SK-N-SH (cell line): ENCODE measurements around the gene MYD88. TPM values are rescaled to one million over a fixed set of nuclear protein-coding genes. Genes with fewer than 3 reads are reported as not detected.

ENCODE experiments used
- CTCF ChIA-PET: fragments of 300-600, 350-600 bp; formaldehyde crosslinking; extraction: SDS; loops from one replicate; lab custom pipeline; 2021; lab: Yijun Ruan, JAX
- POLR2A ChIA-PET: fragments of 350-600 bp; sonication (Branson Sonifier 250); formaldehyde crosslinking; extraction: SDS; loops from one replicate; lab custom pipeline; 2020; ENCODE audit warnings: antibody characterized with exemption, inconsistent platforms; lab: Yijun Ruan, JAX
- DNase-seq: peaks from one replicate; pipeline ENCODE4 v3.0.0; 2012
- H2AFZ ChIP-seq: fragments of 200-600 bp; sonication (generic); 2 replicates; pipeline ENCODE4 v1.8.1; 2016; ENCODE audit warnings: antibody characterized with exemption, mild to moderate bottlenecking, low read depth
- H3F3A ChIP-seq: fragments of 200-600 bp; sonication (generic); replicated peaks from 2 replicates; pipeline ENCODE3; 2016; ENCODE audit warnings: antibody characterized with exemption, mild to moderate bottlenecking; ENCODE audit not compliant: insufficient read depth
- H3K27ac ChIP-seq, 2 experiments: fragments of 200-500 bp in 1 of 2; fragments of 200-600 bp in 1 of 2; sonication (Bioruptor generic) in 1 of 2; sonication (generic), shearing (Covaris generic) in 1 of 2; 2 replicates each; pipeline versions ENCODE4 v1.5.1 to v1.6.1; 2014 to 2016; ENCODE audit warnings: low read depth in 2 of 2, inconsistent platforms in 1 of 2, low read length in 1 of 2, mild to moderate bottlenecking in 1 of 2, mixed read lengths in 1 of 2
- H3K27me3 ChIP-seq: fragments of 200-600 bp; sonication (generic), shearing (Covaris generic); 2 replicates; pipeline ENCODE4 v1.6.1; 2016; ENCODE audit warnings: mixed run types; ENCODE audit not compliant: insufficient read depth
- H3K36me3 ChIP-seq, 2 experiments: fragments of 200-500 bp in 1 of 2; fragments of 200-600 bp in 1 of 2; sonication (Bioruptor generic) in 1 of 2; sonication (generic) in 1 of 2; replicated peaks in 1 of 2; 2 replicates each; pipeline versions ENCODE3 to v1.5.1; 2014 to 2016; ENCODE audit warnings: low read length in 1 of 2, mild to moderate bottlenecking in 1 of 2; ENCODE audit not compliant: insufficient read depth in 2 of 2, control insufficient read depth in 1 of 2
- H3K4me1 ChIP-seq, 2 experiments: fragments of 200-500 bp in 1 of 2; fragments of 200-600 bp in 1 of 2; sonication (Bioruptor generic) in 1 of 2; sonication (generic), shearing (Covaris generic) in 1 of 2; 2 replicates each; pipeline versions ENCODE4 v1.5.1 to v1.6.1; 2014 to 2016; ENCODE audit warnings: low read depth in 1 of 2, low read length in 1 of 2, mixed run types in 1 of 2; ENCODE audit not compliant: insufficient read depth in 2 of 2, control insufficient read depth in 1 of 2
- H3K4me2 ChIP-seq: fragments of 200-600 bp; sonication (generic), shearing (Covaris generic); 2 replicates; pipeline ENCODE4 v1.6.1; 2017; ENCODE audit warnings: mixed run types
- H3K4me3 ChIP-seq, 2 experiments: fragments of 200-500 bp in 1 of 2; fragments of 200-600 bp in 1 of 2; sonication (Bioruptor generic) in 1 of 2; sonication (generic), shearing (Covaris generic) in 1 of 2; 2 replicates each; pipeline versions ENCODE4 v1.5.1 to v1.8.1; 2014 to 2016; ENCODE audit warnings: low read depth in 2 of 2, inconsistent platforms in 1 of 2, low read length in 1 of 2, mild to moderate bottlenecking in 1 of 2, mixed read lengths in 1 of 2, moderate library complexity in 1 of 2
- H3K79me2 ChIP-seq: fragments of 200-600 bp; sonication (generic); 2 replicates; pipeline ENCODE4 v1.8.1; 2017; ENCODE audit warnings: mild to moderate bottlenecking; ENCODE audit not compliant: insufficient read depth
- H3K9ac ChIP-seq: fragments of 200-600 bp; sonication (generic); 2 replicates; pipeline ENCODE4 v1.6.1; 2017; ENCODE audit warnings: mixed run types
- H3K9me2 ChIP-seq: fragments of 200-600 bp; sonication (generic); 2 replicates; pipeline ENCODE4 v1.6.1; 2017; ENCODE audit warnings: mixed run types
- H3K9me3 ChIP-seq: fragments of 200-600 bp; sonication (generic); 2 replicates; pipeline ENCODE4 v1.6.1; 2017; ENCODE audit warnings: mixed run types, mild to moderate bottlenecking, moderate library complexity
- H4K20me1 ChIP-seq: fragments of 200-600 bp; sonication (generic); 2 replicates; pipeline ENCODE4 v1.6.1; 2017; ENCODE audit warnings: mild to moderate bottlenecking, mixed run types; ENCODE audit not compliant: insufficient read depth
- CHD2 ChIP-seq: fragments of 150-350 bp; IDR thresholded peaks from 2 replicates; pipeline ENCODE4 v1.6.1; 2018; ENCODE audit warnings: low read length; ENCODE audit not compliant: partially characterized antibody
- EP300 ChIP-seq, 2 experiments: IDR thresholded peaks; 2 replicates each; pipeline versions ENCODE4 v1.4.0 to v1.6.1; 2012; ENCODE audit warnings: borderline replicate concordance in 1 of 2, low read depth in 1 of 2, low read length in 1 of 2
- FOSL2 ChIP-seq: IDR thresholded peaks from 2 replicates; pipeline ENCODE4 v1.4.0; 2012; ENCODE audit warnings: low read depth, mild to moderate bottlenecking, moderate library complexity, borderline replicate concordance
- GABPA ChIP-seq: IDR thresholded peaks from 2 replicates; pipeline ENCODE4 v1.4.0; 2012; ENCODE audit warnings: low read depth, mild to moderate bottlenecking
- GATA2 ChIP-seq: sonication (generic); formaldehyde crosslinking; IDR thresholded peaks from 2 replicates; pipeline ENCODE4 v1.5.0; 2020; ENCODE audit warnings: mild to moderate bottlenecking, missing genetic modification reagents
- IRF3 ChIP-seq: fragments of 150-350 bp; IDR thresholded peaks from 2 replicates; pipeline ENCODE4 v1.6.1; 2016; ENCODE audit warnings: mild to moderate bottlenecking, low read depth, low read length
- MAX ChIP-seq: IDR thresholded peaks from 2 replicates; pipeline ENCODE4 v1.4.0; 2012; ENCODE audit warnings: low read depth
- MEF2A ChIP-seq: IDR thresholded peaks from 2 replicates; pipeline ENCODE4 v1.4.0; 2012; ENCODE audit warnings: low read depth, borderline replicate concordance
- MXI1 ChIP-seq: IDR thresholded peaks from 2 replicates; pipeline ENCODE4 v1.6.1; 2012; ENCODE audit warnings: mild to moderate bottlenecking, low read depth, low read length, improper control_type of control experiment
- POLR2AphosphoS5 ChIP-seq: IDR thresholded peaks from 2 replicates; pipeline ENCODE4 v1.6.1; 2012; ENCODE audit warnings: low read depth, low read length
- REST ChIP-seq: IDR thresholded peaks from 2 replicates; pipeline ENCODE4 v1.6.1; 2012; ENCODE audit warnings: mild to moderate bottlenecking, low read depth, low read length, moderate library complexity
- RFX5 ChIP-seq: IDR thresholded peaks from 2 replicates; pipeline ENCODE4 v1.6.1; 2012; ENCODE audit warnings: mild to moderate bottlenecking, improper control_type of control experiment, low read length
- RXRA ChIP-seq: IDR thresholded peaks from 2 replicates; pipeline ENCODE4 v1.4.0; 2012; ENCODE audit warnings: low read depth, mild to moderate bottlenecking, borderline replicate concordance
- SIN3A ChIP-seq: IDR thresholded peaks from 2 replicates; pipeline ENCODE4 v1.6.1; 2012; ENCODE audit warnings: low read depth, mild to moderate bottlenecking, low read length, moderate library complexity, borderline replicate concordance
- TCF12 ChIP-seq: IDR thresholded peaks from 2 replicates; pipeline ENCODE4 v1.4.0; 2012
- USF1 ChIP-seq: IDR thresholded peaks from 2 replicates; pipeline ENCODE4 v1.4.0; 2012; ENCODE audit warnings: low read depth, borderline replicate concordance
- YY1 ChIP-seq: IDR thresholded peaks from 2 replicates; pipeline ENCODE4 v1.4.0; 2012; ENCODE audit warnings: low read depth, mild to moderate bottlenecking
- WGBS: methylation state at CpG from one replicate; pipeline ENCODE4 v1.1.6; 2017; ENCODE audit warnings: low lambda C conversion rate; 5-methylcytosine and 5-hydroxymethylcytosine counted together
- polyA plus RNA-seq, 3 experiments: library from polyadenylated mRNA; depleted of rRNA; stranded (reverse); fragments of >200 nt; gene quantifications; 2 replicates each; pipeline ENCODE4 v1.2.3, GENCODE V29; 2012

The MYD88 gene
- polyA plus RNA-seq, 1 of the 3 experiments (the other 2 are of a cell fraction) = 24.0 TPM

GRCh38 chr3:38139191-38139590 lies 730 bp downstream of the MYD88 start:
- no peaks in the 10 kb centered on the region for H3K27me3 ChIP-seq
- H3K9me3 ChIP-seq = no peaks in the 10 kb centered on the region
- peak overlapping the region; percentile 99 for H2AFZ ChIP-seq
- peak overlapping the region; percentile 89 for H3K9ac ChIP-seq
- 16% methylated on average over 5 of the region's 8 CpGs for WGBS
- no peak for DNase-seq
- no peaks in the 10 kb centered on the region for H3K9me2 ChIP-seq
- POLR2A ChIA-PET = interaction anchor here (3.9 kb wide), 1 partner anchor 26 kb away, joined by 21 read pairs; the partner anchor contains the start of gene OXSR1
- CTCF ChIA-PET = interaction anchor here (0.5 to 1.8 kb wide), 5 partner anchors 9 to 208 kb away, joined by 3 to 6 read pairs (median 4); partner anchors contain the start of gene XYLB
- H3K79me2 ChIP-seq = peaks cover 42% of the 10 kb centered on the region
- H3K27ac ChIP-seq = peak overlapping the region; percentile 89 to 91; a peak in 3 of 4 replicates
- peak overlapping the region; percentile 85 to 94 for H3K4me3 ChIP-seq
- peaks cover 5 to 22% of the 10 kb centered on the region in 2 experiments for H3K36me3 ChIP-seq
- H3F3A ChIP-seq = peaks cover 2% of the 10 kb centered on the region
- H3K4me2 ChIP-seq = peak overlapping the region; percentile 99
- H4K20me1 ChIP-seq = 0 out of 2 replicates have a peak, but pooled peaks cover 13% of the 10 kb centered on the region
- no peak for TF ChIP-seq YY1
- peaks cover 16 to 31% of the 10 kb centered on the region in 2 experiments; a peak in 2 of 4 replicates for H3K4me1 ChIP-seq

- ChIA-PET CTCF (interaction anchor here (0.9 to 1.8 kb wide), 4 partner anchors 8 to 207 kb away, joined by 3 to 6 read pairs (median 4); partner anchors contain the start of gene XYLB), POLR2A (interaction anchor here (3.9 kb wide), 1 partner anchor 25 kb away, joined by 21 read pairs; the partner anchor contains the start of gene OXSR1)
- no peak for DNase-seq
- Histone ChIP-seq H3K4me3 (peak overlapping the region; percentile 85 to 94), H3K27me3 (no peaks in the 10 kb centered on the region), H2AFZ (no peak overlapping the region), H3K79me2 (peaks cover 37% of the 10 kb centered on the region), H3K36me3 (peaks cover 4 to 20% of the 10 kb centered on the region in 2 experiments), H3F3A (peaks cover 2% of the 10 kb centered on the region), H3K9ac (peak overlapping the region; percentile 89; the same call in 1 of the 2 replicates), H4K20me1 (0 out of 2 replicates have a peak, but pooled peaks cover 13% of the 10 kb centered on the region), H3K9me3 (no peaks in the 10 kb centered on the region), H3K9me2 (no peaks in the 10 kb centered on the region), H3K4me2 (peak overlapping the region; percentile 99), H3K4me1 (peaks cover 16 to 31% of the 10 kb centered on the region in 2 experiments; a peak in 2 of 4 replicates), H3K27ac (no peak overlapping the region)
- TF ChIP-seq GABPA (no peak), USF1 (no peak), GATA2 (CRISPR knock-in tag) (no peak), RFX5 (no peak), MXI1 (no peak), SIN3A (no peak), RXRA (no peak), MAX (no peak), CHD2 (no peak), EP300 (IDR thresholded peaks at IDR 0.05; ENCODE audit: borderline replicate concordance in 1 of 2, low read depth in 1 of 2, low read length in 1 of 2) (no peak), POLR2AphosphoS5 (no peak), MEF2A (no peak), IRF3 (no peak), FOSL2 (no peak), TCF12 (no peak), REST (no peak)
- WGBS = 96% methylated on average over 5 of the region's 7 CpGs
Measured at GRCh38 chr3:38139652-38140051, 1.2 kb downstream of the MYD88 start.
